Neural cell (in vitro differentiated cells): ENCODE results near the gene CHPF2. TPM values are rescaled to one million over a fixed set of nuclear protein-coding genes. Genes with fewer than 3 reads are reported as not detected.

Source experiments
- H2AFZ ChIP-seq: fragments of 200-600, 300-800 bp; sonication (generic), shearing (Covaris generic); 2 replicates; pipeline ENCODE4 v1.6.0; 2014; ENCODE audit warnings: low read depth, mild to moderate bottlenecking, antibody characterized with exemption, low read length, moderate library complexity
- H3F3A ChIP-seq: fragments of 200-600 bp; shearing (Covaris generic); 2 replicates; pipeline ENCODE4 v1.6.1; 2016; ENCODE audit warnings: mild to moderate bottlenecking, moderate library complexity, mixed read lengths, antibody characterized with exemption, low read length; ENCODE audit not compliant: insufficient read depth, poor library complexity, severe bottlenecking
- H3K27ac ChIP-seq: fragments of 200-600, 300-800 bp; sonication (generic), shearing (Covaris generic); 2 replicates; pipeline ENCODE4 v1.5.1; 2014; ENCODE audit warnings: mild to moderate bottlenecking, low read length, moderate library complexity
- H3K27me3 ChIP-seq: fragments of 300-800, 200-600 bp; sonication (generic), shearing (Covaris generic); 2 replicates; pipeline ENCODE4 v1.6.0; 2014; ENCODE audit warnings: mild to moderate bottlenecking, low read depth, low read length, moderate library complexity; ENCODE audit not compliant: insufficient read depth
- H3K36me3 ChIP-seq: fragments of 300-800, 200-600 bp; sonication (generic), shearing (Covaris generic); 2 replicates; pipeline ENCODE4 v1.5.1; 2014; ENCODE audit warnings: mild to moderate bottlenecking, antibody characterized with exemption, low read length, moderate library complexity; ENCODE audit not compliant: insufficient read depth
- H3K4me2 ChIP-seq: fragments of 300-800, 200-600 bp; sonication (generic), shearing (Covaris generic); 2 replicates; pipeline ENCODE4 v1.6.0; 2014; ENCODE audit warnings: mild to moderate bottlenecking, low read length
- H3K4me3 ChIP-seq: fragments of 300-800, 200-600 bp; sonication (generic), shearing (Covaris generic); 2 replicates; pipeline ENCODE4 v1.5.1; 2014; ENCODE audit warnings: mild to moderate bottlenecking, low read length, moderate library complexity
- H3K79me2 ChIP-seq: fragments of 200-600 bp; shearing (Covaris generic); replicated peaks from 2 replicates; pipeline ENCODE4 v1.6.0; 2014; ENCODE audit warnings: mild to moderate bottlenecking, low read length, moderate library complexity; ENCODE audit not compliant: insufficient read depth
- H3K9ac ChIP-seq: fragments of 300-800, 200-600 bp; sonication (generic), shearing (Covaris generic); 2 replicates; pipeline ENCODE4 v1.6.1; 2016; ENCODE audit warnings: mild to moderate bottlenecking, low read length, mixed read lengths
- H3K9me2 ChIP-seq: fragments of 200-600 bp; shearing (Covaris generic); 2 replicates; pipeline ENCODE4 v1.6.1; 2016; ENCODE audit warnings: mild to moderate bottlenecking, low read length, mixed read lengths; ENCODE audit not compliant: insufficient read depth
- H3K9me3 ChIP-seq: fragments of 200-600, 300-800 bp; sonication (generic), shearing (Covaris generic); 2 replicates; pipeline ENCODE4 v1.6.1; 2016; ENCODE audit warnings: mild to moderate bottlenecking, mixed run types, low read length, moderate library complexity, mixed read lengths
- H4K20me1 ChIP-seq: fragments of 200-600 bp; shearing (Covaris generic); 2 replicates; pipeline ENCODE4 v1.6.1; 2016; ENCODE audit warnings: mild to moderate bottlenecking, mixed run types; ENCODE audit not compliant: insufficient read depth
- EP300 ChIP-seq: fragments of 450-650 bp; conservative IDR thresholded peaks from 2 replicates; pipeline ENCODE4 v1.6.1; 2014; ENCODE audit warnings: antibody characterized with exemption, mild to moderate bottlenecking, moderate library complexity; ENCODE audit not compliant: poor library complexity, severe bottlenecking
- EZH2 ChIP-seq: fragments of 200-600, 300-800 bp; shearing (Covaris generic), sonication (generic); IDR thresholded peaks from 2 replicates; pipeline ENCODE4 v1.6.1; 2014; ENCODE audit warnings: antibody characterized with exemption, low read length, borderline replicate concordance, mild to moderate bottlenecking; ENCODE audit not compliant: insufficient read depth, poor library complexity, severe bottlenecking
- MXI1 ChIP-seq: fragments of 450-650 bp; conservative IDR thresholded peaks from 2 replicates; pipeline ENCODE4 v1.6.1; 2014; ENCODE audit warnings: antibody characterized with exemption, mild to moderate bottlenecking; ENCODE audit not compliant: poor library complexity, severe bottlenecking
- POLR2AphosphoS5 ChIP-seq: IDR thresholded peaks from 2 replicates; pipeline ENCODE4 v1.6.1; 2012
- RAD21 ChIP-seq: fragments of 450-650 bp; conservative IDR thresholded peaks from 2 replicates; pipeline ENCODE4 v1.6.1; 2014; ENCODE audit warnings: antibody characterized with exemption, mild to moderate bottlenecking, moderate library complexity
- SMC3 ChIP-seq: fragments of 450-650 bp; conservative IDR thresholded peaks from 2 replicates; pipeline ENCODE4 v1.6.1; 2014; ENCODE audit warnings: antibody characterized with exemption, mild to moderate bottlenecking, moderate library complexity; ENCODE audit not compliant: poor library complexity
- TAF1 ChIP-seq: IDR thresholded peaks from 2 replicates; pipeline ENCODE4 v1.6.1; 2012; ENCODE audit warnings: low read depth
- polyA plus RNA-seq: library from polyadenylated mRNA; depleted of rRNA; stranded (reverse); fragments of >200 nt; gene quantifications from 2 replicates; pipeline ENCODE4 v1.2.3, GENCODE V29; 2014
- TF ChIP-seq, protein P1 (sequence below): fragments of 450-650 bp; IDR thresholded peaks from 2 replicates; pipeline ENCODE4 v1.5.1; 2014; ENCODE audit warnings: antibody characterized with exemption, mild to moderate bottlenecking, moderate library complexity; ENCODE audit not compliant: poor library complexity, severe bottlenecking
- TF ChIP-seq, protein P2 (sequence below): IDR thresholded peaks from 2 replicates; pipeline ENCODE4 v1.6.1; 2012; ENCODE audit warnings: borderline replicate concordance

CHPF2 gene
- polyA plus RNA-seq, 1 donor from 2014 or later, result 22.5 TPM

DNA sequence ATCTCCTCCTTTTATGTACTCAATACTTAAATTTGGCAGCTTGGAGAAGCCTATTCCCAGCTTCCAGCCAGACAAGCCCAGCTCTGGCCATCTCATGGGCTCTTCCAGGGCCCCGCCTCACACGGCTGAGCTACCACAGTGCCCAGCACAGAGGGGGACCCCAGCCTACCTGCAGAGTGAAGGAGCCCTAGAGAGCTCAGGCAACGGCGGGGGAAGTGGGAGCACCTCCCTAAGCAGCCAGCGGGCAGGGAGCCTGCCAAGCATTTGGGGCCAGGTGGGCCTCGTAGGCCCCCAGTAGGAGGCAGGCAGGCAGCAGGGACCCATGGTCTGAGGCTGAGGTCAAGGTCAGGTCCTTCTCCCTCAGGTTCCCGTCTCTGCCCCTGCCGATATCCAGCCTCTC is 45.3 kb downstream of the CHPF2 start:
- H3K27me3 ChIP-seq, result no peaks in the 10 kb centered on the region
- H3K9ac ChIP-seq, result peak overlapping the region; percentile 64
- no peaks in the 10 kb centered on the region for H3K79me2 ChIP-seq
- H3K27ac ChIP-seq, result no peak overlapping the region
- H3K4me3 ChIP-seq, result peak overlapping the region; percentile 70
- H2AFZ ChIP-seq, result peak overlapping the region; percentile 80
- H3K9me3 ChIP-seq, result no peaks in the 10 kb centered on the region
- H3K4me2 ChIP-seq, result peak overlapping the region; percentile 45
- TF ChIP-seq RAD21 (no peak), POLR2AphosphoS5 (no peak), SMC3 (no peak), TAF1 (no peak), EP300 (no peak), MXI1 (no peak), EZH2 (no peak)
- TF ChIP-seq, protein P1, sequence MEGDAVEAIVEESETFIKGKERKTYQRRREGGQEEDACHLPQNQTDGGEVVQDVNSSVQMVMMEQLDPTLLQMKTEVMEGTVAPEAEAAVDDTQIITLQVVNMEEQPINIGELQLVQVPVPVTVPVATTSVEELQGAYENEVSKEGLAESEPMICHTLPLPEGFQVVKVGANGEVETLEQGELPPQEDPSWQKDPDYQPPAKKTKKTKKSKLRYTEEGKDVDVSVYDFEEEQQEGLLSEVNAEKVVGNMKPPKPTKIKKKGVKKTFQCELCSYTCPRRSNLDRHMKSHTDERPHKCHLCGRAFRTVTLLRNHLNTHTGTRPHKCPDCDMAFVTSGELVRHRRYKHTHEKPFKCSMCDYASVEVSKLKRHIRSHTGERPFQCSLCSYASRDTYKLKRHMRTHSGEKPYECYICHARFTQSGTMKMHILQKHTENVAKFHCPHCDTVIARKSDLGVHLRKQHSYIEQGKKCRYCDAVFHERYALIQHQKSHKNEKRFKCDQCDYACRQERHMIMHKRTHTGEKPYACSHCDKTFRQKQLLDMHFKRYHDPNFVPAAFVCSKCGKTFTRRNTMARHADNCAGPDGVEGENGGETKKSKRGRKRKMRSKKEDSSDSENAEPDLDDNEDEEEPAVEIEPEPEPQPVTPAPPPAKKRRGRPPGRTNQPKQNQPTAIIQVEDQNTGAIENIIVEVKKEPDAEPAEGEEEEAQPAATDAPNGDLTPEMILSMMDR, result no peak
- TF ChIP-seq, protein P2, sequence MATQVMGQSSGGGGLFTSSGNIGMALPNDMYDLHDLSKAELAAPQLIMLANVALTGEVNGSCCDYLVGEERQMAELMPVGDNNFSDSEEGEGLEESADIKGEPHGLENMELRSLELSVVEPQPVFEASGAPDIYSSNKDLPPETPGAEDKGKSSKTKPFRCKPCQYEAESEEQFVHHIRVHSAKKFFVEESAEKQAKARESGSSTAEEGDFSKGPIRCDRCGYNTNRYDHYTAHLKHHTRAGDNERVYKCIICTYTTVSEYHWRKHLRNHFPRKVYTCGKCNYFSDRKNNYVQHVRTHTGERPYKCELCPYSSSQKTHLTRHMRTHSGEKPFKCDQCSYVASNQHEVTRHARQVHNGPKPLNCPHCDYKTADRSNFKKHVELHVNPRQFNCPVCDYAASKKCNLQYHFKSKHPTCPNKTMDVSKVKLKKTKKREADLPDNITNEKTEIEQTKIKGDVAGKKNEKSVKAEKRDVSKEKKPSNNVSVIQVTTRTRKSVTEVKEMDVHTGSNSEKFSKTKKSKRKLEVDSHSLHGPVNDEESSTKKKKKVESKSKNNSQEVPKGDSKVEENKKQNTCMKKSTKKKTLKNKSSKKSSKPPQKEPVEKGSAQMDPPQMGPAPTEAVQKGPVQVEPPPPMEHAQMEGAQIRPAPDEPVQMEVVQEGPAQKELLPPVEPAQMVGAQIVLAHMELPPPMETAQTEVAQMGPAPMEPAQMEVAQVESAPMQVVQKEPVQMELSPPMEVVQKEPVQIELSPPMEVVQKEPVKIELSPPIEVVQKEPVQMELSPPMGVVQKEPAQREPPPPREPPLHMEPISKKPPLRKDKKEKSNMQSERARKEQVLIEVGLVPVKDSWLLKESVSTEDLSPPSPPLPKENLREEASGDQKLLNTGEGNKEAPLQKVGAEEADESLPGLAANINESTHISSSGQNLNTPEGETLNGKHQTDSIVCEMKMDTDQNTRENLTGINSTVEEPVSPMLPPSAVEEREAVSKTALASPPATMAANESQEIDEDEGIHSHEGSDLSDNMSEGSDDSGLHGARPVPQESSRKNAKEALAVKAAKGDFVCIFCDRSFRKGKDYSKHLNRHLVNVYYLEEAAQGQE, result no peak
- no peaks in the 10 kb centered on the region for H3K36me3 ChIP-seq
- H4K20me1 ChIP-seq, result no peaks in the 10 kb centered on the region
- no peaks in the 10 kb centered on the region for H3F3A ChIP-seq
- no peaks in the 10 kb centered on the region for H3K9me2 ChIP-seq

- no peak overlapping the region for H3K9ac ChIP-seq
- H3K36me3 ChIP-seq, result no peaks in the 10 kb centered on the region
- no peaks in the 10 kb centered on the region for H3F3A ChIP-seq
- TF ChIP-seq, protein P2, result no peak
- TF ChIP-seq EZH2, result no peak
- TF ChIP-seq TAF1, result no peak
- TF ChIP-seq MXI1, result no peak
- TF ChIP-seq, protein P1, result no peak
- no peak for TF ChIP-seq SMC3
- no peak for TF ChIP-seq EP300
- TF ChIP-seq POLR2AphosphoS5, result no peak
- TF ChIP-seq RAD21, result no peak
- H2AFZ ChIP-seq, result no peak overlapping the region
- H3K79me2 ChIP-seq, result no peaks in the 10 kb centered on the region
- no peak overlapping the region for H3K4me3 ChIP-seq
- no peaks in the 10 kb centered on the region for H3K9me3 ChIP-seq
- no peaks in the 10 kb centered on the region for H3K9me2 ChIP-seq
- no peak overlapping the region for H3K4me2 ChIP-seq
- no peak overlapping the region for H3K27ac ChIP-seq
- no peaks in the 10 kb centered on the region for H3K27me3 ChIP-seq
- no peaks in the 10 kb centered on the region for H4K20me1 ChIP-seq
Observed at GRCh38 chr7:151278949-151279348, 46.7 kb downstream of the CHPF2 start.
